GM18867 (cell line): ENCODE results near the gene ACTL8.

ENCODE experiments used
- ATAC-seq: cut with Tn5 transposase; IDR thresholded peaks from one replicate; pipeline ENCODE4 v1.9.1; 2021; ENCODE audit warnings: mild to moderate bottlenecking, moderate library complexity; ENCODE audit not compliant: unreplicated experiment

The ACTL8 gene

DNA sequence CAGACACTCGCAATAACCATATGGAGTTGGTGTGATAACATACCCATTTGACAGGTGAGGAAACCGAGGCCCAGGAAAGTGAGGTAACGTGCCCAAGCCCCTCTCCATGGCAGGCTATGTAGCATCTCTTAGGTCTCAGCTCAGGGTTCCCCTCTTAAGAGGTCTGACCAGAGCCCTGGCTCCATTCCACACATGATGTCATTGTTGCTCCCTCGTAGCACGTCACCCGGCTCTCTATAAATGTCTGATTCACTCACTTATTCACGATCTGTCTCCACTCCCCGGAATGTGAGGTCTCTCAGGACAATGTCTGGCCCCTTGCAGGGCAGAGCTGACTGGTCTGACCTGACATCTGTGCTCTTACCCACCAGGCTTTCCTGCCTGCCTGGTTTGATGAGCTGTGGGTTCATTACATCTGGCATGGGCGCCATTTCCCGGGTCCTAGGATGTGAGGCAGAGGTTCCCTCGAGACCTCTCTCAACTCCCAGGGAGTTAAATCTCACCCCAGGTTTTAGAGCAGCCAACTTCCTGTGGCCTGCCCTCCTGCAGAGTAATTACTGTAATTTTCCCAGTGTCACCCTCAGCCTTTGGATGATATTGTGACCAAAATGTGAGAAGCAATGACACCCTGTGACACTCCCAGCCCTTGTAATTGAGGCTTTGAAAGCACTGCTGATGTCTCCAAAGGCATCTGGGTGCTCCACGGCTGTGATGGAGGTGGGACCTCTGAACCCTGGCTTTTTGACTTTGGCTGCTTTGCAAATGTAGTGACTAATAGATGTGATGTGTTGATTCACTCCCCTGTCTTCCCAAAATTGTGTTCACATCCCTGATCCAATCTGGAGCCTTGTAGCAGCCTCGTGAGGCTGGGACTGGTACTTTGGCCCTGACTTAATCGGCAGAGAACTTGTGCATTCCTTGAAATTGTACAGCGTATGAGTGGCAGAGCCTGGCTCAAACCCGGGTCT, 10.6 kb downstream of the ACTL8 start:
- no peak for ATAC-seq

DNA sequence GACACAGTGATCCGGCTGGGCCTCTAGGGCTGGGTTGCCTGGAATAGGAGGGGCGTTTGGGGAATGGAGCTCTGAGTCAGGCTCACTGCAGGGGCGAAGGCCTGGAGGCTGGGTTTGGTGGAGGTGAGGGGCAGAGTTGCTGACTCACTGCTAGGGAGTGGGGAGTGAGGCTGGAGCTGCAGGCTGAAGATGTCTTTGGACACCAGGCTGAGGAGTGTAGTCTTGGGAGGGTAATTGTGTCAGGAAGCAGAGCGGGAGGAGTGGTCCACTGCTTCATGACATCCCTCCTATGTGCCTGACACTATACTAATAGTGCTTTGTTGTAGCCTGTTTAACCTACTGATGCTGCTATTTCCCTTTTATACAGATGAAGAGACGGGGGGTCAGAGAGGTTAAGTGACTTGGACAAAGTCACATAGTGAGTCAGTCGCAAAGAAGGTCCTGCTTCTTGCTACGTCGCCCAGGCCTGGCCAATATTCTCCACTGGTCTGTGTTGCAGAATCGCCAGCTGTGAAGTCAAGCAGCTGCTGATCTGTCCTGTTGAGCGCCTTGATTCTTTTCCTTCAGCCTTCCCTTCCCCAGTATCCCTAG, 13.6 kb downstream of the ACTL8 start:
- ATAC-seq, result no peak

DNA sequence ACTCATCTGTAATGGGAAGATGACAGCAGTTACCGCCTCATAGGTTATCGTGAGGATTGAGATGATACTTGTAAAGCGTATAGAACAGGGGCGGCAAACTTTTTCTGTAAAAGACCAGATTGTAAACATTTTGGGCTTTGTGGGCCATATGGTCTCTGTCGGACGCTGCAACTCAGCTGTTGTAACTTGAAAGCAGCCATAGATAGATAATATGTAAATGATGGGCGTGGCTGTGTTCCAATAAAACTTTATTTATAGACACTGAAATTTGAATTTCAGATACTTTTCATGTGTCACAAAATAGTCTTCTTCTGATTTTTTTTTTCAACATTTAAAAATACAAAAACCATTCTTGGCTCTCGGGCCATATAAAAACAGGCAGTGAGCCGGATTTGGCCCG, 15.8 kb downstream of the ACTL8 start:
- ATAC-seq, result no peak

DNA sequence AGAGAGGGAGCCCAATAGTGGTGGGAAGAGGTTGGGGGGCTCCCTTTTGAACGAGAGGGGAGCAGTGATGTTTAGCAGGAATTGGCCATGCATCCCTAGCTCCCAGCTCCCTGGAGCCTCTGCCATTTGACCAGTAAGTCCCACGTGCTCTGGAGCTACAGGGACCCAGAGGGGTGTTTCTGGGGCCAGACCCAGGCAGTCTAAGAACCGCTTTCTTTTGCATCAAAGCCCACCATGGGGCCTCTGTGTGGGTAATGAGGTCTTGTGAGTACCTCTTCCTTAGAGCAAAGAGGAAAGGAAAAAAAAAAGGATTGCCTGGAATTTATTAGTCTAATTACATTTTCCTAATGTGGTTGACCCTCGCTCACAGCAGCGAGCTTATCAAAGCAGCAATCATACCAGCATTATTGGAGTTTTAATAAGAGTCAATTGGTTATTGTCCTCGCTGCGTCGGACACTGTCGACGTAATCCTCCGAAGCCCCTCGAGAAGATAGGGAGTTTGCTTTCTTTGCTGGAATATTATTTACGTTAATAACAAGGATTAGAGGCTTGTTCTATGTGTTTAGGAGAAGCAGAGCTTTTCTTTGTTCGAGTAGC, 17.6 kb downstream of the ACTL8 start:
- ATAC-seq, result no peak

DNA sequence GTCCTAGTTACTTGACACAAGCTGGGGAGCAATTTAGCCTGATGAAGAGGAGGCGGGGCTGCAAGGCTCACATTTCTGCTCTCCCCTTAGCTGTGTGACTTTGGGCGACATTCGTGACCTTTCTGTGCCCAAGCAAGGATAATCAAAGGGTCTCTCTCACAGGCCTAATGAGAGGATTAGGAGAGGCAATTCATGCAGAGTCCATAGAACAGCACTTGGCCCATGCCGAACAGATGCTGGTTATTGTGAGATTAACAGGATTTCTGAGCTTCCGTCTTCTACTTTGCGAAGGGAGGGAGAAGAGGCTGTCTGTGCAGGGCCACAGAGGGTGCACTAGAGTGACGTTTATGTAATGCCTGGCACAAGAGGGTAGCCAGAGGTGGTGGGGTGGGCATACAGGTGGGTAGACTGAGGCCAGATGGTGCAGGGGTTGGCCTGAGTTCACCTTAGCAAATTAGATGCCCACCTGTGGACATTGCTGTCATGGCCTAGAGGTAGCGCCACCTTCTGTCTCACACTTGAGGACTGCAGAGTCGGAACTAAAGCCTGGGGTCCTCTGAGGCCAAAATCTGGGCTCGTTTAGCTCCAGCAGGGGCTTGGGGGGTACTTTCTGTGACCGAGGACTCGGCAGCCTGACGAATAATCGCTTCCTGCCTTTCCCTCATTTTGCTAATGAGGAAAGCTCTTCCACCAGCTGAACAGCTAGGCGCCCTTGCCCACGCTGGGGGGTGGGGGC, 18.6 kb downstream of the ACTL8 start:
- ATAC-seq, result no peak

DNA sequence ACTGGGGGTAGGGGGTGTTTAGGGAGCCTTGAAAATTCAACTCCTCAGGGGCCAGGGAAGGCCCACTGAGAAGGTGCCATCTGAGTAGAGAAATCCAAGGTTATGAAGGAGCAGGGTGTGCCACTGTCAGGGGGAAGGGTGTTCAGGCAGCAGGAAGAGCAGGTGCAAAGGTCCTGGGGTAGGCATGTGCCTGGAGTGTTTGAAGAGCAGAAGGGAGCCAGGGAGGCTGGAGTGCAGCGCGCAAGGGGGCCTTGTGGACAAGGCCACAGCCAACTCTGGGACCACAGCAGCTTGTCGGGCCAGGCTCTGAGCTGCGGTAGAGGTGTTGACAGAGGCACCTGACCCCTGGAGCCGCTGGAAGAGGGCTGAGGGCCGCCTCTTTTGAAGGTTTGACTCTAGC, 19.3 kb downstream of the ACTL8 start:
- no peak for ATAC-seq

DNA sequence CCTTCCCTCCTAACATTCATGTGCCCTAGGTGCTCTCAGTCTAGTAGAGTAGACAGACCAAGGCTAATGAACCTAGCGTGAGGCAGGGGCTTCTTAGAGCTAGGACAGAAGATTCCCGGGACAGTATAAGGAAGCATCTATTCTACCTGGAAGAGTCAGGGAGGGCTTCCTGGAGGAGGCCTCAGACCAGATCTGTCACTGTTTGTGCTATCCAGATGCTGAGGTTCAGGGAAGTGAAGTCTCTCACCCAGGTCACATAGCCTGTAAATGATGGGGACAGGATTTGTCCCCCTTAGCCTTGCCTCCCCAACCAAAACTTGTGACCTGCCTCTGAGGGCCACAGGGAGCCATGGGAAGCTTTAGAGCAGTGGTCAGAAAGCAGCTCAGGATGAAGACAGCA, 20.7 kb downstream of the ACTL8 start:
- no peak for ATAC-seq

DNA sequence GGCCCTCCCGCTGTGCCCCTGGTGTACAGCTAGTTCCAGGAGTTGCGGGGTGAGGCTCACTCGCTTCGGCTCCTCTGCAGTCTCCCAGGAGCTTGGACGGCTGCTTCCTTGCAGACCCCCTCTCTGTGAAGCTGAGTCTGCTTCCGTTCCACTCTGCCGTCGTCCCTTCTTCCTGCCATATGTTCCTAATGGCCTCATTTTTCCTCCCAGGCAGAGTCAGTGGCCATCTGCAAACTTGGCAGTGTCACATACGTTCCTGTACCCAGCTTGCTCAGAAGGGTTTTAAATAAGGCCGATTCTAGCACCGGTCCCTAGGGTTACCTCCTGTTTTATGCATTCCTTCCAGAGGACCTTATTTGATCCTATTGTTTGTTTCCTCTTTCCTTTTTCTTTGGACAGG, 21.3 kb downstream of the ACTL8 start:
- no peak for ATAC-seq

DNA sequence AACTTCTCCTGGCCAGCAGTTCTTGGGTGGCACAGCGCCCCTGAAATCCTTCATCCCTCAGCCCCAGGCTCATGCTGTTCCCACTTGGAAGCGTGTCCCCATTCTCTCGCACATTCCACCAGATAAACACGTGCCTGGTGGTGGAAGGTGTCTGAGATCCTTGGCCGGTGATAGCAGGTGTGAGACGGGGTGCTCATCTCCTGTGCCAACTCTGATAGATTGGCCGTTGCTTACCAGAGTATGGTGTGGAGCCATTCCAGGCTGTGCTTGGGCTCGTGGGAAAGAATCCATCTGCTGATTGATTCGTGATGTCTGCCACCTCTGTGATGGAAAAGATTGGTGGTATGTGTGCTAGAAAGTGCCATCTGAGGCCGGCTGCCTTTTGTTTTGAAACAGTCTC, 22.2 kb downstream of the ACTL8 start:
- no peak for ATAC-seq

DNA sequence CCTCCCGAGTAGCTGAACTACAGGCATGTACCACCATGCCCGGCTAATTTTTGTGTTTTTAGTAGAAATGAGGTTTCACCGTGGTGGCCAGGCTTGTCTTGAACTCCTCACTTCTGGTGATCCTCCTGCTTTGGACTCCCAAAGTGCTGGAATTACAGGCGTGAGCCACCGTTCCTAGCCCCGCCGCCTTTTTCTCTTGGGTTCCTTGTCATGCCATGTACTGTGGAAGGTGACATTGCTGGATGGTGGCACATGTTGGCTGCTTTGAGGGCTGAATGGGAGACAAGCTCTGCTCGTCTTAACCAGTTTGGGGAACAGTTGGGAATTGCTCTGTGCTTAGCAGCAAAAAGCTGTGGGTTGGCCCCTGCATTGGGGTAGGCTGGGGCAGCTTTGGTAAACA, 22.7 kb downstream of the ACTL8 start:
- no peak for ATAC-seq

DNA sequence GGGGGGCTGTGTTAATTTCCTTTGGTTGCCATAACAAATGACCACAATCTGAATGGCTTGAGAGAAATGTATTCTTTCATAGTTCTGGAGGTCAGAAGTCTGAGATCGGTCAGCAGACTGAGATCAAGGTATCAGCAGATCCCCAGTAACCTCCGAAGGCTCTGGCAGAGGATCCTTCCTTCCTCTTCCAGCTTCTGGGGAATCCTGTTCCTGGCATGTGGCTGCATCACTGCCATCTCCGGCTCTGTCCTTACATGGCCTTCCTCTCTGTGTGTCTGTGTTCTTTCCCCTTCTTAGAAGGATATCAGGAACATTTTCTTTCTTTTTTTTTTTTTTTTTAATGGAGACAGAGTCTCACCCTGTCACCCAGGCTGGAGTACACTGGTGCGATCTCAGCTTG, 25.8 kb downstream of the ACTL8 start:
- ATAC-seq, result no peak

DNA sequence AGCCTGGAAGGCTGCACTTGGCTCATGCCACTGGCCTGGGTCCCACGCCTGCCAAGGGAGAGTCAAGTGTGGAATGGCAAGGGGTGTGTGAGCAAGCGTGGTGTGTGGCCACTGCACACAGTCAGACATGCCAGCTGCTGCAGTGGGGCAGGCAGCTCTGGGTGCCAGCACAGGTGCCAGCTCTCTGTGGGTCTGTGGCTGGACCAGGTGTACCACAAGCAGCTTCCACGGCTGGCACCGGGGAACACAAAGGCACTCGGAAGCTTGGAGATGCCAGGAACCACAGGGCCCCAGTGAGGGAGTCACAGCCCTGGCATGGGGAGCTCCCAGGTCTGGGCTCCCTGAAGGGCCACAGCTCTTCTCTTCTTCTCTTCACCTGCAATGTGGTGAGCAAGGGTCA, 34.8 kb downstream of the ACTL8 start:
- ATAC-seq, result no peak

DNA sequence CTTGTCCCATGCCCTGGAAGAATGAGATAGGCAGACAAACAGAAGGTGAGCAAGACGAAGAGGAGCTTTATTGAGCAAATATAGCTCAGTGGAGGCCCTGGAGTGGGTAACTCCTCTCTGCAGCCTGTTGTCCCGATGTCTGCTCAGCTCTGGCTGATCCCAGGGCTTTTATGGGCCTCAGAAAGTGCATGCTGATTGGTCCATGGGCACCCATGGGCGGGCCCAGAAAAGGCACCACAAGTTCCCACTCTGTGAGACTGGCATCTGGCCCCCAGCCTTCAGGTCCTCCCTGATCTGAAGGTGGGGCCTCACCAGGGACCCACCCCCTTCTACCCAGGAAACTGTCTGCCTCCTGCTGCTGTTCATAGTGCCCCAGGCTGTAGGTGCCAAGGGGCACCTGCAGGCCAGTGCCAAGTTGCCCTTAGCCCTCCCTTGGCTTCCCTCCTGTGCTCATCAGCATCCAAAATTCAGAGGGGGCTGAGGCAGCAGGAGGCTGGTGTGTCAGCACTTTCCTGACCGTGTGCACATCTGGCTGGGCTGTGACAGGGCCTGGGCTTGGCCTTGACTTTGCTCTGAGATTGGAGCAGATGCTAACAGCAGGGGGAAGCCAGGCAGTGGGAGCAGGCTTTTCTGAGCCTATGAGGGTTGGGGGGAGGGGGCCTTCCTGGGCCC, 35.4 kb downstream of the ACTL8 start:
- no peak for ATAC-seq

DNA sequence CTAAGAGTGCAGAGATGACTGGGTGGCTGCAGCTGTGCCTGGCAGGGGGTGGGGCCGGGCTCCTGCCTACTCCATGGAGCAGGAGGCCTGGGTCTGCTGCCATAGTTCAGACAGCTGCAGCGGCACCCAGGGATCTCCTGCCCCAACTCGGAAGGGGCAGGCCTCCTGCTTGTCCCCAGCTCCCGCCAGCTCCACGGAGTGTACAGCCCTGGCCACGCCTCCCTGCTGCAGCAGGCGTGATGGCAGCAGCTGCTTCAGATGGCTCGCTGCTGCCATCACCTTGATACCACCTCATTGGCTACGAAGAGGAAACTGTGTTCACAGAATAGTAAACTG, 35.9 kb downstream of the ACTL8 start:
- ATAC-seq, result no peak

DNA sequence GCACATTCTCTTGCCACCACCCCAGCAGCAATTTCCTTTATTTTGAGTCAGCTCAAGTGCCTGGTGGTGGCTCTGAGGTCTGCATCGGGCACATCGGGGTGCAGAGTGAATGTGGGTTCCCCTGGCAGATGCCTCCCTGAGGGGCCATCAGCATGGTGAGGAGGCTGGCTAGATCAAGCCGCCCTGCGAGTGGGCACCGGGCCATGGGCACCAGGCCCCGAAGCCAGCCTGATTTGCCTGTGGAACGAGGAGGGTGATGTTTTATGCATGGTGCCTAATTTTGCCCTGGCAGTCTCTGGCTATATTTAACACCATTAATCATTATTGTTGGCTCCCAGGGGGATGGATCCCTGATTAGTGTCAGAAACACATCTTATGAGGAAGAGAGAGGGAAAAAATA, 36.3 kb downstream of the ACTL8 start:
- ATAC-seq, result no peak

DNA sequence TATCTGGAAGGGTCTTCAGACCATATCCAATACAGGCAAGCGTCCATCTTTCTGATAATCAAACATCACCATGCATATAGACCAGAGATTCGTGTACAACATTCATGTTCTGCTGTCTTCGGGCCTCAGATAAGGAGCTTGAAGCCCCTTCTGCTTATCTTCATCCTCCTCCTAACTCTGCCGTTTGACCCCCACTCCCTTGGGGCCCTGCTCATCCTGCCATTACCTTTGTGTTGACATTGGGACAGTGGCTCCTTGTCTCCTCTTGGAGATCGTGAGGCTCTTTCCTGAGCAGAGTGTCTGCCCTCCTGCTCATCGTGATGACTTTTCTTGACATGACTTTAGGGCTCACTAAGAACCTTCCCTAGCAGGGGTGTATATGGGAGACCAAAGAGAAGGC, 37.3 kb downstream of the ACTL8 start:
- no peak for ATAC-seq

DNA sequence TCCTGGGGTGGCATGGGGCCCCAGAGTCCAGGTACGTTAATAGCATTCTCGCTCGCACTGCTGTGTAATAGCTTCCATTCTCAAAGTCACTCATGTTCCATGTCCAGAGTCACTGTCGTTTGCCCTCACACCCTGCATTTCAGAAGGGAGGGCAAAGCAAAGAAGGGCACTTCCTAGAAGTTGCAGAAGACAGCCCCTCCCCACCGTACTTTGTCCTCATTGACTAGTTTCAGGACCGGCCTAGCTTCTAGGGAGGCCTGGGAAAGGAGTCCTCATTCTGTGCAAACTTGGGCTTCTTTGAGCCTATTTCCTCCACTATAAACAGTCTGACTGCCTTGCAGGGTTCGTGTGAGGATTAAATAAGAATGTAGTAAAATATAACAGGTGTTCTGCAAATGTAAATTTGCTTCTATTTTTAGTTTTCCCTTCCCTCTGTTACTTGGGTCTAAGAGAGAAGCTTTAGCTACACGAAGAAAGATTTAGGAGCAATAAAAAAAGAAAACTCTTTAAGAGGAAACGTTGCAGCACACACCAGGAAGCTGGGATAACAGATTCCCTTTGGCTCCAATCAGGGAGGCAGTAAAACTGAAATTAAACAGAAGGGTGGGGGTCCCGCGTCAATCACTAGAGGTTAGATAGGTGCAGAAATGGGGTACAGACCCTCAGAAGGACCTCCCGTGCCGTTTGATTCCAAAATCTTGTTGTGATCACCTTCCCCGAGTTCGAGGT, 40.1 kb downstream of the ACTL8 start:
- ATAC-seq, result no peak

DNA sequence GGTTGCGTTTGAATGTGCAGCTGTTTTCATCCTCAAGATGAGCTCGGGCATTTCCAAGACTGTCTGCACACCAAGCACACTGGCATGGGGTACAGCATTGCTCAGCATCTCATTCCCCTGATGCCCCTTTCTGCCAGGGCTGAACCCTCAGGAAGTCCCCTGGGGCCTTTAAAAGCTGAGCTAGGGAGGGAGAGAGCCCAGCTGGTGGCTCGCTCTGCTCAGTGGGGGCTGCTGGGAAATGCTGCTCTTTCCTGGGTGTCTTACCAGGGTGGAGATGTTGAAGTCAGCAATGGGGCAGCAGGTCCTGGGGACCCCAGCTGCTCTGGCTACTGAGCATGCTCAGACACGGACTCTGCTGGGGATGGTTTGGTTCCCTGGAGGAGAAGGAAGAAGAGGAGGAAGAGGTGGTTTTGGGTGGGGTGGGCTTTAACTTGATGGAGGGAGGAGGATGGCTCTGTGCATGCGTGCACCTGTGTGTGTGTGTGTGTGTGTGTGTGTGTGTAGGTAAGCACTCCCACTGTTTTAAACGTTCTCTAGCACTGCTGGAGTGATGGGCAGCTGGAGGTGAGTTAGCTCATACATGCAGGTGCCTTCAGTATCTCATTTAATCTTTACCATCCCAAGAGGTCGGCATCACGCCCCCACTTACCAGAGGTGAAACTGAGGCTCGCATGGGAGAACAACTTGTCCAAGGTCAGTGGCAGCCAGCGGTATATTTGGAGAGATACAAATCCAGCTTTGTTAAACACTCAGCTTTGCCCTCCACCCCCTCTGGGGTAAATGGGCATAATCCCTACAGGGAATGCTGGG, 40.9 kb downstream of the ACTL8 start:
- no peak for ATAC-seq

DNA sequence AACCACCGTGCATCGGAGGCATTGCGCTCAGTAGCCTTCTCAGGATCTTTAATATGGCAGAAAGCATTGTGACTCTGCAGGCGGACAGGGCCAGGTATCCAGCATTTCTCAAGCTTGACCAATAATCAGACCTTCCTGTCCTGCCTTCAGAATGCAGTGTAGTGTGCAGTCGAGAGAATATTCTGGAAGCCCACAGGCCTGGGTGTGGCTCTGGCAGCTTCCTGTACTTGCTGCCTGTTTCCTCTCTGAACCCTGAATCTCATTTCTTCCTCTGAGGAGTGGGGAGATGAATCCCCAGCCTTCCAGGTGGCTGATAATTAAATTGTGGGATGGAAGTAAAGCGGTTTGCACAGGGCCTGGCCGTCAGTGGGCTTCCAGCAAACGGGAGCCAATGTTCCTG, 42.3 kb downstream of the ACTL8 start:
- ATAC-seq, result no peak

DNA sequence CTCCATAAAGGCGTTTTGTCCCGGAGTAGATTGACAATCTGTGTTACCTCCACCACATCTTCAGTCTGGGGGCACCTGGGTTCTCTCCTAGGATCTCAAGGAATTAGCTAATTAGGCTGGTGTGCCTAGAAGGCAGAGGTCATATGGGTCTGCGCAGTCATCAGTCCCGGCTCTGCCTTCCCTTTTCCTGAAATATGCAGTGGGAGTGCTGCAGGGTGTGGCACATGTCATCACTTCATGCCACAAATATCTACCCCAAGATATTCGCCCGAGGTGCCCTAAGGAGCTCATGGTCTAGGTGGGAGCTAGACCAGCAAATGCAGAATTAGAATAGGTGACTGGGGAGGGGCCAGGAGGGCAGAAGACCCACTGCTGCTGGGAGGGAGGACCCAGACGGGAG, 42.9 kb downstream of the ACTL8 start:
- no peak for ATAC-seq
